ENCODE data around the gene HPCAL4. TPM values are rescaled to one million over a fixed set of nuclear protein-coding genes. Genes with fewer than 3 reads are reported as not detected.

Gene HPCAL4
- total RNA-seq, 1 donor from 2014 or later: 0.60 TPM

GRCh38 chr1:39689214-39689613, 2.0 kb downstream of the HPCAL4 start:
- Mint-ChIP-seq H3K4me1 (peaks cover 14% of the 10 kb centered on the region), H3K4me3 (no peak overlapping the region), H3K27me3 (ENCODE audit: low read depth) (peaks cover 95% of the 10 kb centered on the region), H3K27ac (no peak overlapping the region), H3K9me3 (no peaks in the 10 kb centered on the region), H3K36me3 (no peaks in the 10 kb centered on the region)
- DNase-seq (ENCODE audit: low spot score in 2 of 2, unreplicated experiment in 2 of 2): no peak
- no peak for TF ChIP-seq CTCF (IDR thresholded peaks at IDR 0.05; ENCODE audit: unreplicated experiment)

GRCh38 chr1:39688706-39689105, 2.5 kb downstream of the HPCAL4 start:
- Mint-ChIP-seq H3K27ac (no peak overlapping the region), H3K27me3 (ENCODE audit: low read depth) (peaks cover 95% of the 10 kb centered on the region), H3K4me1 (peaks cover 14% of the 10 kb centered on the region), H3K36me3 (no peaks in the 10 kb centered on the region), H3K4me3 (no peak overlapping the region), H3K9me3 (no peaks in the 10 kb centered on the region)
- DNase-seq (ENCODE audit: low spot score in 2 of 2, unreplicated experiment in 2 of 2): no peak
- TF ChIP-seq CTCF (IDR thresholded peaks at IDR 0.05; ENCODE audit: unreplicated experiment): no peak

- DNase-seq (ENCODE audit: low spot score in 2 of 2, unreplicated experiment in 2 of 2): no peak
- H3K4me1 Mint-ChIP-seq: peaks cover 10% of the 10 kb centered on the region
- H3K36me3 Mint-ChIP-seq: peaks cover 2% of the 10 kb centered on the region
- peaks cover 95% of the 10 kb centered on the region for H3K27me3 Mint-ChIP-seq (ENCODE audit: low read depth)
- no peak overlapping the region for H3K27ac Mint-ChIP-seq
- H3K9me3 Mint-ChIP-seq: no peaks in the 10 kb centered on the region
- no peak overlapping the region for H3K4me3 Mint-ChIP-seq
- TF ChIP-seq CTCF (IDR thresholded peaks at IDR 0.05; ENCODE audit: unreplicated experiment): no peak
These were observed 4.0 kb downstream of the HPCAL4 start for GRCh38 chr1:39687243-39687642.

- H3K4me3 Mint-ChIP-seq: no peak overlapping the region
- H3K27me3 Mint-ChIP-seq (ENCODE audit: low read depth): peaks cover 95% of the 10 kb centered on the region
- H3K9me3 Mint-ChIP-seq: no peaks in the 10 kb centered on the region
- H3K36me3 Mint-ChIP-seq: peaks cover 2% of the 10 kb centered on the region
- peaks cover 2% of the 10 kb centered on the region for H3K4me1 Mint-ChIP-seq
- no peak overlapping the region for H3K27ac Mint-ChIP-seq
- no peak for DNase-seq (ENCODE audit: low spot score in 2 of 2, unreplicated experiment in 2 of 2)
- TF ChIP-seq CTCF (IDR thresholded peaks at IDR 0.05; ENCODE audit: unreplicated experiment): no peak
These were observed 6.2 kb downstream of the HPCAL4 start for GRCh38 chr1:39685071-39685470.

GRCh38 chr1:39684313-39684664, 6.9 kb downstream of the HPCAL4 start:
- no peak overlapping the region for H3K4me3 Mint-ChIP-seq
- peaks cover 2% of the 10 kb centered on the region for H3K36me3 Mint-ChIP-seq
- peaks cover 3% of the 10 kb centered on the region for H3K4me1 Mint-ChIP-seq
- H3K27me3 Mint-ChIP-seq (ENCODE audit: low read depth): peaks cover 95% of the 10 kb centered on the region
- no peak for DNase-seq (ENCODE audit: low spot score in 2 of 2, unreplicated experiment in 2 of 2)
- H3K27ac Mint-ChIP-seq: no peak overlapping the region
- no peaks in the 10 kb centered on the region for H3K9me3 Mint-ChIP-seq
- no peak for TF ChIP-seq CTCF (IDR thresholded peaks at IDR 0.05; ENCODE audit: unreplicated experiment)

Data from mesothelial cell of epicardium (in vitro differentiated cells).